Cardiac muscle cell (in vitro differentiated cells and primary cell): Measurements from ENCODE around the gene PDF. TPM values are rescaled to one million over a fixed set of nuclear protein-coding genes. Genes with fewer than 3 reads are reported as not detected.

ENCODE experiments used
- DNase-seq, 2 donors: peaks; one replicate each; pipeline versions ENCODE4 v3.0.0 to v3.0.0-alpha.2; 2010 to 2017; ENCODE audit warnings: low read depth in 1 of 2, low spot score in 1 of 2
- H3K27ac ChIP-seq: fragments of 200-600 bp; sonication (generic); 2 replicates; pipeline ENCODE4 v1.5.1; 2016
- H3K27me3 ChIP-seq: fragments of 200-600 bp; sonication (generic); 2 replicates; pipeline ENCODE4 v1.6.0; 2016; ENCODE audit warnings: control low read depth
- H3K36me3 ChIP-seq: fragments of 200-600 bp; sonication (generic); 2 replicates; pipeline ENCODE4 v1.5.1; 2016; ENCODE audit warnings: control low read depth
- H3K4me1 ChIP-seq: fragments of 200-600 bp; sonication (generic); 2 replicates; pipeline ENCODE4 v1.8.1; 2017; ENCODE audit warnings: low read depth, mild to moderate bottlenecking, mixed run types
- H3K4me3 ChIP-seq: fragments of 200-600 bp; sonication (generic); 2 replicates; pipeline ENCODE4 v1.5.1; 2016; ENCODE audit warnings: mild to moderate bottlenecking
- H3K9me3 ChIP-seq: fragments of 200-600 bp; sonication (generic); 2 replicates; pipeline ENCODE4 v1.5.1; 2017; ENCODE audit warnings: low read depth, mild to moderate bottlenecking, control low read depth
- CTCF ChIP-seq: IDR thresholded peaks from 2 replicates; pipeline ENCODE4 v1.5.1; 2012; ENCODE audit warnings: low read depth, mild to moderate bottlenecking, low read length
- polyA plus RNA-seq: library from polyadenylated mRNA; unstranded; fragments of >200 nt; fragmentation: Nextera tagmentation; extraction: Ambion mirVana; gene quantifications from 2 replicates; pipeline ENCODE4 v1.2.1, GENCODE V29; 2016
- total RNA-seq: library from RNA; depleted of rRNA; stranded (reverse); fragments of >200 nt; gene quantifications from 2 replicates; pipeline ENCODE4 v1.2.3, GENCODE V29; 2016

Gene PDF
- total and polyA plus RNA-seq, 2 experiments from 2014 or later: 12.0 to 16.1 TPM

GRCh38 chr16:69277413-69277812, 53.0 kb downstream of the PDF start:
- no peaks in the 10 kb centered on the region for H3K4me1 ChIP-seq
- H3K4me3 ChIP-seq: no peak overlapping the region
- no peaks in the 10 kb centered on the region for H3K9me3 ChIP-seq
- no peak for DNase-seq
- TF ChIP-seq CTCF: no peak
- H3K27me3 ChIP-seq: no peaks in the 10 kb centered on the region
- H3K36me3 ChIP-seq: no peaks in the 10 kb centered on the region
- H3K27ac ChIP-seq: no peak overlapping the region

Other genes starting within 250 kb of the PDF start
- 0.03 and 0.46 TPM in 2 replicates for gene HAS3, start 224.9 kb downstream of the PDF start, total RNA-seq
- 0.62 TPM in 1 of 2 replicates, not detected in the other for gene HAS3, start 224.9 kb downstream of the PDF start, polyA plus RNA-seq
- 74.8 and 94.6 TPM in 2 replicates for gene CHTF8, start 198.0 kb downstream of the PDF start, total RNA-seq
- gene CHTF8, start 198.0 kb downstream of the PDF start, polyA plus RNA-seq: 112 and 132 TPM in 2 replicates
- 10.0 and 14.5 TPM in 2 replicates for gene UTP4, start 197.9 kb downstream of the PDF start, total RNA-seq
- 47.6 and 51.6 TPM in 2 replicates for gene UTP4, start 197.9 kb downstream of the PDF start, polyA plus RNA-seq
- 17.1 and 35.7 TPM in 2 replicates for gene SNTB2, start 143.4 kb downstream of the PDF start, total RNA-seq
- 12.7 and 18.6 TPM in 2 replicates for gene SNTB2, start 143.4 kb downstream of the PDF start, polyA plus RNA-seq
- 30.8 and 36.9 TPM in 2 replicates for gene VPS4A, start 19.2 kb downstream of the PDF start, total RNA-seq
- 50.7 and 52.2 TPM in 2 replicates for gene VPS4A, start 19.2 kb downstream of the PDF start, polyA plus RNA-seq
- 79.2 and 95.3 TPM in 2 replicates for gene COG8, start 9.0 kb upstream of the PDF start, total RNA-seq
- 54.5 and 62.6 TPM in 2 replicates for gene COG8, start 9.0 kb upstream of the PDF start, polyA plus RNA-seq
- gene NIP7, start 9.2 kb upstream of the PDF start, total RNA-seq: 8.5 and 9.5 TPM in 2 replicates
- gene NIP7, start 9.2 kb upstream of the PDF start, polyA plus RNA-seq: 23.6 and 26.1 TPM in 2 replicates
- 0.69 TPM in 1 of 2 replicates, not detected in the other for gene TMED6, start 21.2 kb upstream of the PDF start, total RNA-seq
- 0.37 and 0.95 TPM in 2 replicates for gene TMED6, start 21.2 kb upstream of the PDF start, polyA plus RNA-seq
- 11.1 and 14.8 TPM in 2 replicates for gene TERF2, start 55.4 kb upstream of the PDF start, total RNA-seq
- gene TERF2, start 55.4 kb upstream of the PDF start, polyA plus RNA-seq: 31.0 and 40.8 TPM in 2 replicates
- gene CYB5B, start 94.0 kb upstream of the PDF start, total RNA-seq: 27.9 and 36.6 TPM in 2 replicates
- gene CYB5B, start 94.0 kb upstream of the PDF start, polyA plus RNA-seq: 122 and 149 TPM in 2 replicates
- gene NFAT5, start 235.4 kb upstream of the PDF start, total RNA-seq: 10.6 and 15.9 TPM in 2 replicates
- 6.2 and 8.9 TPM in 2 replicates for gene NFAT5, start 235.4 kb upstream of the PDF start, polyA plus RNA-seq